GM19238 (cell line): ENCODE results near the gene NDUFAF2.
"Not testable (repeated sequence)": the region's sequence is repeated elsewhere in the genome, so short reads cannot be mapped to it uniquely, and the experiment has no call there.

Source experiments
- DNase-seq: peaks from one replicate; pipeline ENCODE4 v3.0.0; 2011; ENCODE audit warnings: low spot score; ENCODE audit not compliant: insufficient read length

NDUFAF2 gene, protein sequence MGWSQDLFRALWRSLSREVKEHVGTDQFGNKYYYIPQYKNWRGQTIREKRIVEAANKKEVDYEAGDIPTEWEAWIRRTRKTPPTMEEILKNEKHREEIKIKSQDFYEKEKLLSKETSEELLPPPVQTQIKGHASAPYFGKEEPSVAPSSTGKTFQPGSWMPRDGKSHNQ

DNA sequence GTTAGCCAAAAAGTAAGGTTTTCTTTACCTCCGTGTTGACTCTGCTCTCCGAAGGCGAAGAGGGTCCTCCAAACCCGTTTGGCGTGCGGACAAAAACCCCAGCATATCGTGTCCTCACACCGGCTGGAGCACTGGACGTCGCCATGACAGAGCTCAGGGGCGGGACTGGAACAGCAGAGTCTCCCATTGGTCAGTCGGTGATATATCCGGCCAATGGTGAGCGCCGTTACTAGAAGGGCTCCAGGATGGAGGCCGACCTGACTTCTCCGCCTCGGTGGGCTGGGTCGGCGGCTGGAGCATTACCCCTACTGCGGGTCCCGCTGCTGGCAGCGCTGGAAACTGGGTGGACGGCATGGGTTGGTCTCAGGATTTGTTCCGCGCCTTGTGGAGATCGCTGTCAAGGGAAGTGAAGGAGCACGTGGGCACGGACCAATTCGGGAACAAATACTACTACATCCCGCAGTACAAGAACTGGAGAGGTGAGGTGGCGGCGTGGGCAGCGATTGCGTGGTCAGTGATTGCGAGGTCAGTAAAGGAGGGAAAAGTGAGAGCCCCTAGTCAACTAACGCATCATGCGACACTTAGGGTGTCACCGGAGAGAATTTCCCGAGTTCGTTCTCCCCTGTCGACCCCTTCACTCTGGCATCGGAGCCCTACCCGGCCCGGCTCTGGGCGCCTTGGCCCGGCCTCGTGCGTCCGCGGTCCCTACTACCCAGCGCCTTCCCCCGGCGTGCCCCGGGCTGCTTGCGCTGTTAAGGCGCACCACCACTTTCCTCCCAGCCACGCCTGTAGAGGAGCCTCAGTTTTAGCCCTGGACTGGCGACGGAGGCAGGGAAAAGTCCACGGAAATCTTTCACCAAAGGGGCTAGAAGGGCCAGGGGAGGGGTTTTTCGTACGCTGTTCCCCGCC lies at the start of gene NDUFAF2, which contains the start of gene ERCC8:
NDUFAF2 (plus strand) TSS at position 302 of the 909 bp plus-strand sequence; CDS start at position 353, 51 bp downstream.
ERCC8 (minus strand) TSS at position 167 of the 909 bp plus-strand sequence; CDS start at position 105, 62 bp downstream.
- peak; percentile 87 for DNase-seq

DNA sequence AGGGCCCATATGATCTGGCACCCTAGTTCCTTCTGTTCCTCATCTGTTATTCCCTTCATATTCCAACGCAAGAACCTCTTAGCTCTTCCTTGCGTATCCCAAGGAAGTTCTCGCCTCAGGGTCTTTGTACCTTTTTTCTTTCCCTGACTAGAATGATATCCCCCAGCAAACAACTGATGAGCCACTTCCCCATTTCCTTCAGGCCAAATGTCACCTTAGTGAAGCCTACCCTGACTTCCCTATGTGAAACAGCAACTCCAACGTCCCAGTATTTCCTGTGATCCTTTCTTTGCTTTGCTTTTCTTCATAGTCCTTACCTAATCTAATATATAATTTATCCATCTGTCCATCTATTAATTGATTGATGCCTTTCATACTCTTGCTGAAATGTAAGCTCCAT lies 48.0 kb upstream of the NDUFAF2 start:
- DNase-seq, result no peak

DNA sequence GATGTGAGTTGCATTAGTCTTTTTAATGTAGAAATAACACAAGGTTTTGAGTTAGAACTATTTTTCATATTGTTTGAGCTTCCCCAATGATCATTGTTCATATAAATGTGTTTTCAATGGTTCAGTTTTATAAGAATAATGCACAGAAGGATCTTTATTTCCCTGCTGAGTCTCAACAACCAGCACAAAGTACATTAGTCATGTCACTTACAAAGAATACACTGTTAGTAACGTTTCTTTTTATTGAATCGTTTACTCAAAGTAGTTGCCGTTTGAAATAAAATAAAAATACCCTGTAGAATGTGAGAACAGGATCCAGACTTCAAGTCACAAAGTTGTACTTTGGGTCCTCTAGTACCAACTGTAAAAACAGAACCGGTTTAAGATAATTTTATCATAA lies 41.6 kb upstream of the NDUFAF2 start:
- no peak for DNase-seq

DNA sequence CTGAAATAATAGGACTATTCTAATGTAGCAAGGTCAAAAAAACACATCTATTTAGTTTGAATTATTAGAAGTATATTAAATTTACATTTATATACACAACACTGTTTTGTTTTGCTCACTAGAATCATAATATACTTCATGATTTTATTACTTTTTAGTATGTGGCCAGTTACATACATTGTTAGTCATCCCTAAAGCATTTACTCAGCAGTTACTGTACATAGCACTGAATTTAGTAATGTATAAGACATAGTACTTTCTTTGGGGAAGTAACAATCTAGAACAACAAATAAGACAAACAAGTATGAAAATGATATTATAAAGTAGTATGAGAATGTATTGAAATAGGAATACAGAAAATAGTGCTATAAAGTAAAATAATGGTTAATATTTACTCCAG lies 28.4 kb upstream of the NDUFAF2 start:
- DNase-seq, result no peak

DNA sequence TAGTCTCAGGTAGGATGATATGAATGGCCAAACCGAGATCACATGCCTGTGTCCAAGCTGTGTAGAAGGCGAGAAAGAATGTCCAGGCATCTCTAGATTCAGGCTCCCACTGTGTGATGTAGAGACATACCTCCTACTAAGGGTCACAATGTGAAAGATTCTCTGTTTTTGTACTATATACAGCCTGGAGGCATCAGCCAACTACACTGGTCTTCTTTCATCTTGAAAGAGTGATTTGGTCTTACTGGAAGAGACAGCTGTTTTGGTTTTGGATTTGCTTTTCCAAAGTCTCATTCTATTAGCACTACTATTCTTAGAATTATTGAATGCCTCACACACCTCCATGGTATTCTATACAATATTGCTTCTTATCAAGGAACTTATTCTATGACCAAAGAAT lies 26.5 kb upstream of the NDUFAF2 start:
- DNase-seq, result no peak

DNA sequence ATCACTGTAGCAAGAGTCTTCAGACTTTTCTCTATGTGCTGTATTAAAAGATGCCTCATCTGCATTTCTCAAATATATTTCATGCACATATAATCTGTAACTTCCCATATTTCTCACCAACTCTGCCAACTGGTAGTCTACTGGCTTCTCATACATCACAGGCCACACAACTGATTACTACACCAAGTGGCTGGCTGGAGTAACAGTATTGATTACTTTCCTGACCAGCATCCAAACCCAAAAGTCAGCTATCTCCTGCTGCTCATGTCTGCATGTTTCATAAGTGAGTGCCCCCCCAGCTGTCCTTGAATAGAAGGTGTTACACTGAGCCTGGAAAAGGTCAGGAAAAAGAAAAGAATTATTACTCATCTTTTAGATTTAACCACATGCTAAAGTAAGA lies 17.6 kb upstream of the NDUFAF2 start:
- DNase-seq, result no peak

DNA sequence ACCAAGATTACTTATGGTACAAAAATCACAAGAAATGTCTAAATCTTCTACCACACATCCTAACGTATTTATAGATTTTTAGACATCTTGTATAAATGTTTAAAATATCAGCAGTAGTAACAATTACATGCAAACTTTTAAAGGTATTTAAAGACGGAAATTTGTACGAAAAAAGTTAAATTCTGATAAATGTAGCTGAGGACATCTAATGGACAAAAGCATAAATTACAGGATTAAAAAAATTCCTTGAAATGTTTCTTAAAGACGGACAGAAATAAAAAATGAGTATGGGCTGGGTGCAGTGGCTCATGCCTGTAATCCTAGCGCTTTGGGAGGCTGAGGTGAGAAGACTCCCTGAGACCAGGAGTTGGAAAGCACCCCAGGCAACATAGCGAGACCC lies 16.0 kb upstream of the NDUFAF2 start:
- DNase-seq, result no peak

DNA sequence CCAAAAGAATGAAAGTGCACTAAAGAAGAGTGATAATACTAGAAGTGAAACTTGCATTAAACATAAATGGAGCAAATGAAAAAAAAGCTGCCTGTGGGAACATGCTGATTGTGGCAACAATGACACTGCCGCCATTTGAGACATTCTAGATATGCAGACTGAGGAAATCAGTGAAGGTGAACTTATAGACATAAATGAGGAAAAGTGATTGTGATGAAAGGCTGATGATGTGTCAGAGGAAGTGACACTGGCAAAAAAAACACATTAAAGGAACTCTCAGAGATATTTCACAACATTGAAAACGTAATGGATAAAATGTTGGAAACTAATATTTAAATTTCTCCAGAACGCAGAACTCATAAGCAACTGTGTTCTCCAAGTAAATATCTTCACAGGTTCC lies 1.4 kb upstream of the NDUFAF2 start:
- no peak for DNase-seq

DNA sequence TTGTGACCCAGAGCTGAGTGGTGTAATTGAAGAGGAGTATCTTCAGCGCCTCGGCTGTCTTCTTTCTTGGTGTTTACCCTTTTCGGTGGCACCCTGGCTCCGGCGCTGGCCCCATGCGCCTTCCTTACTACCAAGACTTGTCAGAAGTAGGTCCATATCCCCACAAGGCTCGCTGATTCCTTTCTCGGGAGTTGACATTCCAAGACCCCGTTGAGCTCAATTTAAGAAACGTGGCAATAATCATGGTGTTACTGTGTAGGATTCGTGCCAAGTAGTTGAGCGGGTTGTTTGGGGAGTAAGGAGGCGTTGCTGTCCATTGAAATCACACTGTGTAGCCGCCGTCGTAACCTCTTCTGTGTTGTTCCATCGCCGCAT lies 795 bp downstream of the NDUFAF2 start:
- DNase-seq, result no peak

DNA sequence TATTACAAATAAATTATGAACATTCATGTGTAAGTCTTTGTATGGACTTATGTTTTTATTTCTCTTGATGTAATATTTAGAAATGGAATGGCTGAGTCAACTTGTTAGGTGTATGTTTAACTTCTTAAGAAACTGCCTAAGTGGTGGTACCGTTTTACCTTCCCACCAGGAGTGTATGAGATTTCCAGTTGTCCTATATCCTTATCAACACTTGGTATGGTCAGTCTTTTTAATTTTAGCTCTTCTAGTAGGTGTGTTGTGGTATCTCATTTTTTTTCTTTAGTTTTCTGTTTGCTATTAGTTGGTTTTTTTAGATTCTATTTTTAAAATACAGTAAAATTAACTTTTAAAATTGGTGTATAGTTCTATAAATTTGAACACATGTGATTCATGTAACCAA lies 3.7 kb downstream of the NDUFAF2 start:
- DNase-seq, result no peak

DNA sequence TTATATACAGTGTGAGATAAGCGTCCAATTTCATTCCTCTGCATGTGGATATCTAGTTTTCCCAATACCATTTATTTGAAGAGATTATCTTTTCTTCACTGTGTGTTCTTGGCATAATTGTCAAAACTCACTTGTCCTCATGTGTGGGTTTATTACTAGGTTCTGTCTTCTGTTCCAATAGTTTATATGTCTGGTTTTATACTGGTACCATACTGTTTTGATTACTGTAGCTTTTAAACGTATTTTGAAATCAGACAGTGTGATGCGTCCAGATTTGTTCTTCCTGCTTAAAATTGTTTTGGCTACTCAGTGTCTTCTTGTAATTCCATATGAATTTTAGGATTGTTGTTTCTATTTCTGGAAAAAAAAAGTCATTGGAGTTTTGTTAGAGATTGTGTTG lies 10.2 kb downstream of the NDUFAF2 start:
- DNase-seq, result no peak

DNA sequence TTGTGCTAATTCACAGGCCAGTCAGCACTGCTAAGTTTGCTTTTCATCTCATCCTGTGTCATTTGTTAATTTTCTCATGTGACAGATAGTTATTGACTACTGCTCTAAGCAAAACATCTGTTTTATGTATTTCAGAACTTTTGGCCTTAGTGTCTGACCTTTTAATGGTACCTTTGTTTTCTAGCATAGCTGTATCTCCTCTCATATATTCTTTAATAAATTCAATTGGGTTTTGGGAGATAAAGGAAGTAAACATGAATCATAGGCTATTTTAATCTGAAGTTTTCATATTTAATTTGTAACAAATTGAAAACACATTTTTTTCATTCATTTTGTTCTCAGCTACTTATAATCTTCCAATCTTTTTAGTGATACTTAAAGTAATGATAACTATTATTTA lies 13.1 kb downstream of the NDUFAF2 start:
- DNase-seq, result no peak

DNA sequence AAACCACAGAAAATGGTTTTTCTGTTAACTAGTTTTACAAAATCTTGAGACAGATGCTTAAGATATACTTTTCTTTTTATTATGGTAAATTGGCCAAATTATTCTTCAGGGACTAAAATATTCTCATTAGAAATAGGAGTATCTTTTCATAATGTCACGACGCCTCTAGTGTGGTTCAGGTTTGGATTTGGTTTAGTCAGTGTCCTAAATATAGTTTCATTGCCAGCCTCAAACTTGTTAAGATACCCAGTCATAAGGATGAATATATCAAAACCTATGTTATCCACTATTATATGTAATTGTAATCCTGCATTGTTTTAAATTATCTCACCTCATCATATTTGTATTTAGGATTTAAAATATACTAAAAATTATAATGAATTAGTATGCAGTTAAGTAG lies 13.7 kb downstream of the NDUFAF2 start:
- DNase-seq, result no peak

DNA sequence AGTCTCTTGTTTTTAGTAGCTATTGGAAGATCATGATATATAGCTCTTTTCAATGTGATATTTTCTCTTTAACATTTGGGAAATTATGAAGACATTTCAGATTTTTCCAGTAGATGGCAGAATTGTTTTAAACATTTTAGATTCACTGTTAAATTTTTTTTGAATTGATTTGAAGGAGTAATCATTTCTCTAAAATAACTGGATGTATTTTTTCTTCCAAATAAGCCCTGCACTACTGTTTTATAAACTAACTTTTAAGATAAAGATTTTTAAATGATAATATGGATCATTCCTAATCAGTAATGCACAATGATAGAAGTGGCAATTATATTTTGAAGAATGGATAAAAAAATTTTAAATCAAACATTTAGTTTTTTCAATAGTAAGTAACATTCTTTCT lies 14.2 kb downstream of the NDUFAF2 start:
- DNase-seq, result no peak

DNA sequence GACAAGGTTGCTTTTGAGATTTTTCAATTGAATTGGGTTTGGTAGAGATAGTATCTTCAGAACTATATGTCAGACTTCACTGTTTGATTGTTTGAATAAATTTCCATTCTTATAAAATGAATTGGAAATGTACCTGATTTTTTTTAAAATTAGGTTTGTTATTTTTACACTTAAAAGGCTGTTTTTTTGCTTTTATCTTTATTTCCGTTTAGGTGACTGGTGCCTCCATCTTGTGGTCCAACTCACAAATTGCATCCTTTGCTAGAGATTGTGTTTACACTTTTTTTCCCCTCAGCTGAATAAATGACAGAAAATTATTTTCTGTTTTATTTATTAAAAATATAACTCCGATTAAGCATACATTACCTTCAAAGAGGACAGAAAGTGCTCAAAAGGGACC lies 15.6 kb downstream of the NDUFAF2 start:
- DNase-seq, result no peak

DNA sequence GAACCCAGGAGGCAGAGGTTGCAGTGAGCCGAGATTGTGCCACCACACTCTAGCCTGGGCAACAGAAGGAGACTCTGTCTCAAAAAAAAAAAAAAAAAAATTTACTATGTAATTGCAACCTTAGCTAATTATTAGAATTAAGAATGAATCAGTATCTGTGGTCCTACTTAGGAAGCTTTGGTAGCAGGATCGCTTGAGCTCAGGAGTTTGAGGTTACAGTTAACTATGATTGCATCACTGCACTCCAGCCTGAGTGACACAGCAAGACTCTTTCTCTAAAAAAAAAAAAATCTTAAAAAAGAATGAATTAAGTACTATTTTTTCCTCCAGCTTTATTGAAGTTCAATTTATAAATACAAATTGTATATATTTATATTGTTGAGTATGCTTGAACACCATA lies 16.7 kb downstream of the NDUFAF2 start:
- DNase-seq, result no peak

DNA sequence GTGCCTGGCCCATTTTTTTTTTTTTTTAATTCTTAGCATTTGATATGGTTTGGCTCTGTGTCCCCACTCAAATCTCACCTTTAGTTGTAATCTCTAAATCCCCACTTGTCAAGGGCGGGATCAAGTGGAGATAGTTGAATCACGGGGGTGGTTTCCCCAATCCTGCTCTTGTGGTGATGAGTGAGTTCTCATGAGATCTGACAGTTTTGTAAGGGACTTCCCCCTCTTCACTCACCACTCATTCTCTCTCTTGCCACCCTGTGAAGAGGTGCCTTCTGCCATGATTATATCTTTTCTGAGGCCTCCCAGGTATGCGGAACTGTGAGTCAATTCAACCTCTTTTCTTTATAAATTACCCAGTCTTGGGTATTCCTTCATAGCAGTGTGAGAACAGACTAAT lies 27.2 kb downstream of the NDUFAF2 start:
- DNase-seq, result no peak

DNA sequence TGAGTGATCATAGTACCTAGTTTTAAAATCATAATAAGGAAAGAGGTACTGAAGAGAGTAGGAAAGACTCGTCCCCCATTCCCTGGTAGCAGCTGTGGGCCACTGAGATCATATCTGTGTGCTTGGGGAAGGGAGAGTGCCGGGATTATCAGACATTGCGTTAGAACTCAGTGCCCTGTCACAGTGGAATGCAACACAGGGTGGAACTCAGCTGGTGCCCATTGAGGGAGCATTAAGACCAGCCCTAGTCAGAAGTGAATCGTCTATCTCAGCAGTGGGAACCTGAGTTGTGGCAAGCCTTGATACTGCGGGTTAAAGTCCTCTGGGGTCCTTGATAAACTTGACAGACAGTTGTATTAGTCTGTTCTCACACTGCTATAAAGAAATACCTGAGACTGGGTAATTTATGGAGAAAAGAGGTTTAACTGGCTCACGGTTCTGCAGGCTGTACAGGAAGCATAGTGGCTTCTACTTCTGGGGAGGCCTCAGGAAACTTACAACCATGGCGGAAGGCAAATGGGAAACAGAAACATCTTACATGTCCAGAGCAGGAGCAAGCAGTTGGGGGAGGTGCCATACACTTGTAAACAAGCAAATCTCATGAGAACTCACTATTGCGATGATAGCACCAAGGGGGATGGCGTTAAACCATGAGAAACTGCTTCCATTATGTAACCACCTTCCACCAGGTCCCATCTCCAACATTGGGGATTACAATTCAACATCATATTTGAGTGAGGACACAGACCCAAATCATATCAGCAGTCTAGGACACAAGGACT lies 33.1 kb downstream of the NDUFAF2 start:
- no peak for DNase-seq

DNA sequence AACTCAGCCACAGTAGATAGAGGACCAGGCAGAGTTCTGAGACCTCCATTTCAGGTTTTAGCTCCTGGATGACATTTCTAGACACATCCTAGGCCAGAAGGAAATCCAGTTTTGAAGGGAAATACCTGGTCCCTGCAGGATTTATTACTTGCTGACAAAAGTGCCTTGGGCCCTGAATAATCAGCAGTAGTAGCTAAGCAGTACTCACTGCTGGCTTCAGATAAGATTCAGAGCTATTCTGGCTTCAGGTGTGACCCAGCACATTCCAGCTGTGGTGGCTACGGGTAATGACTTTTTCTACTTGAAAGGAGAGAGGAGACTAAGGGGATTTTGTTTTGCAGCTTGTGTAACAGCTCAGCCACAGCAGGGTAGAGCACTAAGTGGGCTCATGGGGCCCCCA lies 34.0 kb downstream of the NDUFAF2 start:
- no peak for DNase-seq

DNA sequence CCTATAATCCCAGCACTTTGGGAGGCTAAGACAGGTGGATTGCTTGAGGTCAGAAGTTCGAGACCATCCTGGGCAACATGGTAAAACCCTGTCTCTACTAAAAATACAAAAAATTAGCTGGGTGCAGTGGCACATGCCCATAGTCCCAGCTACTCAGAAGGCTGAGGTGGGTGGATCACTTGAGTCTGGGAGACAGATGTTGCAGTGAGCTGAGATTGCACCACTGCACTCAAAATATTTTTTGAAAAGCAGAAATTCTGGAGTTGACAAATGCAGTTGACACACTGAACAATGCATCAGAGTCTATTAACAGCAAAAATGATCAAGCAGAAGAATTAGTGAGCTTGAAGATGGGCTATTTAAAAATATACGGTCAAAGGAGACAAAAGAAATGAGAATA lies 35.5 kb downstream of the NDUFAF2 start:
- DNase-seq, result no peak

DNA sequence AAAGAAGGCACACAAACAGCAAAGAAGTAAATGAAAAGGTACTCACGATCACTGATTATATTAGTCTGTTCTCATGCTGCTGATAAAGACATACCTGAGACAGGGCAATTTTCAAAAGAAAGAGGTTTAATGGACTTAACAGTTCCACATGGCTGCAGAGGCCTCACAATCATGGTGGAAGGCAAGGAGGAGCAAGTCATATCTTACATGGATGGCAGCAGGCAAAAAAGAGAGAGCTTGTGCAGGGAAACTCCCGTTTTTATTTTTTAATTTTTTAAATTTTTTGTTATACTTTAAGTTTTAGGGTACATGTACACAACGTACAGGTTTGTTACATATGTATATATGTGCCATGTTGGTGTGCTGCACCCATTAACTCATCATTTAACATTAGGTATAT lies 37.1 kb downstream of the NDUFAF2 start:
- not testable (repeated sequence) for DNase-seq

DNA sequence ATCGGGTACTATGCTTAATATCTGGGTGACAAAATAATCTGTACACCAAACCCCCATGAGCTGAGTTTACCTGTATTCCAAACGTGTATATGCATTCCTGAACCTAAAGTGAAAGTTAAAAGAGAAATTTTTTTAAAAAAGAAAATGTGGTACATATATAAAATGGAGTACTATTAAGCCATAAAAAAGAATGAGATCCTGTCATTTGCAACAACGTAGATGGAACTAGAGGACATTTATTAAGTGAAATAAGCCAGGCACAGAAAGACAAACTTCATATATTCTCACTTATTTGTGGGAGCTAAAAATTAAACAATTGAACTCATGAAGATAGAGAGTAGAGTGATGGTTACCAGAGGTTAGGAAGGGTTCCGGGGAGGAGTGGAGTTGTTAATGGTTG lies 44.8 kb downstream of the NDUFAF2 start:
- DNase-seq, result no peak
